COLO668 (cell line): ENCODE results near the gene SHROOM3.

Experiments
- DNase-seq: peaks from one replicate; lab custom pipeline; 2025; ENCODE audit not compliant: unreplicated experiment; lab: John Stamatoyannopoulos, UW

Gene SHROOM3

DNA sequence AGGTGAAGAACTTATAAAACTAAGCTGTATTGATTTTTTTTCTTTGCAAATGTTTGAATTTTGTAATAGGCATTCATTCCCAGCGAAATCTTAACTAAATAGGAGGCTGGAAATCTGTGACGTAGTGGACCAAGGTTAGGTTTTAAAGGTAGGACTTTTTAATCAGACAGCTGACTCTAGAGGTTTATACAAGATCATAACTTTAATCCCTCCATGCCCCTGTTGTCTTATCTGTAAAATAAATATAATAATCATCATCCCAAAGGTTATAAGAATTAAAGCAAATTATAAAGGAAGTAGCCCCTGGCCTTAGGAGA is 101.3 kb downstream of the SHROOM3 start:
- DNase-seq, result no peak

DNA sequence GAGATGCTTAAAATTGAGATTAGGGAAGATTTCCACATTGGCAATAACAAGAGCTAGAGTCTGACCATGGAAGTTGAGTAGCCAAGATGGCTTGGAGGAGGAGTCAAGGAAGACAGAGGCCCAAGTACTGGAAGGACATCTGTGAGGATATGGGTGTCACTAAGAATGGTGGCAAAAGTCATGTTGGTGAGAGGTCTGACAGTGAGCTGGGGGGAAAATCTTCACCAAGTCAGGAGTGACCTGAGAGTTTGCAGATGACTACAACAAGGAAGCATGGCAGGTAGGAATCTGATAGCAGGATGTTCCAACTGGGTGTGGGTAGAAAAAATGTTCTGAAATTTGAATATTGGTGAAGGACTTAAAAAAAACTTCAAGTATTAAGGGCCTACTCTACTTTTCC is 103.3 kb downstream of the SHROOM3 start:
- no peak for DNase-seq

DNA sequence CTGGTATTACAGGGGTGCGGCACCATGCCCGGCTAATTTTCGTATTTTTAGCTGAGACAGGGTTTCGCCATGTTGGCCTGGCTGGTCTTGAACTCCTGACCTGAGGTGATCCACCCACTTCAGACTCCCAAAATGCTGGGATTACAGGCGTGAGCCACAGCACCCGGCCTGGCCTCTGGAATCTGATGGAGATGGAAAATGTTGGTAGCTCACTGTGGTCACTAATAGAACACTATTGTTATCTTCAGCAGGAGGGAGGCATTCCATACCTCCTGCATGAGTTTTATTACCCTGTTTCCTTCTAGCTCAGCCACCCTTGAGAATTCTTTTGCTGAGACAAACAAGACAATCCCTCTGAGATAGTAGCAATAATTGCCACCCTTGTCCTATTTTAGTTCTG is 105.0 kb downstream of the SHROOM3 start:
- no peak for DNase-seq

DNA sequence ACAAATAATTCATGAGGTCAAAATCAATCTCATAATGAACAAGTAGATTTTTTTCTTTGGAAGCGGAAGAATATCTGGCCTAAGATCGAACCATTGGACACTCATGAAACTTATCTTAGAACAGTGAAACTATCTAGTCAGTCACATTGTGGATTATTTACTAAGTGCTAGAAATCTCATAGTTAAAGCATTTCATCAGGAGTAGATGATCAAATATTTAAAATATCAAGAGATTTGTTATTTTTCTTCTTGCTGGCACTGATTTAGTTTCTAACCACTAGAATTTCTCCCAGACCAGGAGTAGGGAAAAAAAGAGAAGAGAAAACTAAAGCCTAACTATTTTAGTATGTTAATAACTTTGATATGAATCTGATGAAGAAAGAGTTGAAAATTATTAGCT is 105.5 kb downstream of the SHROOM3 start:
- no peak for DNase-seq

DNA sequence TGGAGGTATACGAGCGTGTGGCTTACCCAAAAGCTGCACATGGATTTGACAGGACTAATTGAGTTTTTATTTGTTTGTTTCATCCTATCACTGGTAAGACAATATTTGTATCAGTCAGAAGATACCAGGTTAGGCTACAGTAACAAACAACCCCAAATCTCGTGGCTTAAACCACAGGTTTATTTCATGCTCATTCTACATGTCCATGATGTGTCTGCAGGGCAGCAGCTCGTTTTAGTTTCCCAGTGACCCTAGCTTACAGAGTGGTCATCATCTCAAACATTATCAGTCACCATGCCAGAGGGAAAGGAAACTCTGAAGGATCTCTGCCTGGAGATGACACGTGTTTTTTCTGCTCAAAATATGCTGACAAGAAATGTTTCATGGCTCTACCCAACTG is 108.3 kb downstream of the SHROOM3 start:
- no peak for DNase-seq

DNA sequence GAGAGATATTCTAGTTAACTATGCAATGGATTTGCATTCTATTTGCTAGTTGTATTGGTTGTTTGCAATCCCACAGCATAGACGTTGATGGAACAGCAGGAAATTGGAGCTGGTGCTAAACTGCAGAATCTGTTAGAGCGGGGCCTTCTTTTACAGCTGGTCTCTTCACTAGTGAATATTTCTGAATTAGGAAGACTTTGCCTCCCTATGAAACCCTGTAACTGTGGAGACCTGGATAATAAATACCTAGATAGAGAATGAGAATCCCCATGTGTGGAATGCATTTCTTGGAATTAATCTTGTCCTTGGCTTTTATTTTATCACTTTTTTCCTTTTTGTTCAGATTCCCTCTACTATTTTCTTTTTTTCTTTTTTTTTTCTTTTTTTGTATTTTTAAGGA is 109.7 kb downstream of the SHROOM3 start:
- DNase-seq, result no peak

DNA sequence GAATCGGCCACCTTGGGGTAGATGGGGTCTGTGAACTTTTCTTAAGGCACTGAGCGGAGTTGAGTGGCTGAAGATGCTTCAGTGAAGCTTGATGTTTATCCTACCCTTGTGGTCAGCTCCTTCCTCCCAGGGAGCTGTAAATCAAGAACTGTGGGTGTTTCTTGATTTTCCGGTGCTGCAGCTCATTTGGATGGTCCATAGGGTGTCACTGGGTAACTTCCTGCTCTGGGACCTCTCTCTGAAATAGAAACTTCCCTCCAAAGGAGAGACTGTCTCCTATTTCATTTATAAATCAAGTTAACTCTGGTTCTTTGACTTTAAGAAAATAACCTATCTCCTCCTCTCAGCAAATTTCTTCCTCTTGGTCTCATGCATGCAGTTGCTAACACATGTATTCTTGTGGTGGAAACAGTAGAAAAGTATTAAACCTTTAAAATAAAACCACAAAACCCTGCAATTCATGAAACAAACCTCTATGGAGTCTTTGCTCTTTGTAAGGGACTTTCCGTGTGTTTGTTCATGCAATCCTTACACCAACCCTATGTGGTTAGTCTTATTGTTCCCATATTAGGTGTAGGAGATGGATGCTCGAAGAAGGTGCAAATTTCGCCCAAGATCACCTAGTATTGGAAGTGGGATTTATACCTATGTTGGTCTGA is 110.3 kb downstream of the SHROOM3 start:
- DNase-seq, result no peak

DNA sequence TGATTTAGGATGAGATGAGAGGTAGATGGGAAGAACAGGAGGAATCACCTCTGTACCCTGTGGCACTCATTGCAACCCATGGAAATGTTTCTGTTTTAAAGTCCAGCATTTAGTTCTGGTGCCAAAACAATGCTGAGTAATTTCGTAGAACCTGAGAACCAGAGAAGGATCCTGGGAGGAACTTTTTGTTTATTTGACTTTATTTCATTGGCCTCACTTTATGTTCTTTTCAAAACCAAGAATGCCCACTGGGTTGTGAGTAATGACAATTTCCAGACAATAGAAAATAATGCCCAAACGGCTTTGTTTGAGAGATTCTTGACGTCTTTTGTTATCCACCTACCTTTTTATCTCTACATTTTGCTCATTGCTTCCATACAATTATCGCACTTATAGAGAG is 111.3 kb downstream of the SHROOM3 start:
- DNase-seq, result no peak

DNA sequence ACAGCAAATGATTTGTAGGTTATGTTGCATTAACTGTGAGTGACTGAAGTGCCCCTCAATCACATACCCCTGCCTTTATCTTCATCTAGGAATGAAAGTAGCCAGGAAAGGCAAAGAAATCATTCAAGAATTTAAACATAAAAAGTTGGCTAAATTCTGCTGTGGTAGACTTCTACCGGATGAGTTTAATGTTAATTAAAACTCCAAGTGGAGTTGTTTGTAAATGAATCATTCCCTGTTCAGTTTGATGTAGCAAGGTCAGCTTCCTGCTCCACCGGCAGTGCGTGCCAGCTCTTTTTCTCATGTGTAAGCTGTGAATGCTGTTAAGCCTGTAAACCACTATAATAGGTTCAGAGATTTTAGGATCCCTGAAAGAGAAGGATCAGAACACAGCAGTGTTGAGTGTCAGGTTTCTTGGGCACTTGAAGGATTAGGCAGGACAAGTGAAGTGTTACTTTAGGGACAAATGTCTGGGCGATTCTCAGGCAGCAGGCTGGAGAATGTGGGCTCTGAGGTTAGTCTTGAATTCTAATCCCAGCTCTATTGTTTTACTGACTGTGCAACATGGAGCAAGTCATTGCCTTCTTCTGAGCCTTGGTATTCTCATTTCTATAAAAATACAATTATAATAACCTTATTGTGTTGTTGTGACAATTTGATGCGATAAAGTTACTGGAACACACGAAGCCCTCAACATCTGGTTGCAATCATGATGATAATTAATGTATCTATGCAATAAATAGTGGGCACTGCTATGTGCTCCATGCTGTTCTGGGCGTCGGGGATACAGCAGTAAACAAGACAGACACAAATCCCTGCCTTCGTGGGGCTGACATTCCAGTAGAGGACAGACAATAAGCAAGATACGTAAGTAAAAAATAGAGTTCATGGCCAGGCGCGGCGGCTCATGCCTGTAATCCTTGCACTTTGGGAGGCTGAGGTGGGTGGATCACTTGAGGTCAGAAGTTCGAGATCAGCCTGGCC is 112.0 kb downstream of the SHROOM3 start:
- no peak for DNase-seq

DNA sequence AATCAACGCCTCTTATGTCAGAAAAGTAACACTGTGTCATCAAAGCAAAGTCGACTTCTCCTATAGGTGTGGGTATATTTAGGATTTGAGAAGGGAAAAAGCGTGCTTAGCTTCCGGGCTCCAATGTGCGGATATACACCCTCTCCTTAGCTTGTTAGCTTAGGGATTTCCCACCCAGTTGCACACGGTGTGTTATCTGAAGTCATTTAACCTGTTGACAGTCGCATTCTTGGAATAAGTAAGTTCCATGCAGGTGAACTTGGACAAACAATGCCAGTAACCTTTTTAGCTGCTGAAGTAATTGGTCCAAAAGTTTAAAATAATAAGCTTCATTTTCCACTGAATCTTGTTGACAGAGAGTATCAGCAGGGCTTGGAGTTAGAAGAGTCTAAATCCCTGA is 113.7 kb downstream of the SHROOM3 start:
- no peak for DNase-seq

DNA sequence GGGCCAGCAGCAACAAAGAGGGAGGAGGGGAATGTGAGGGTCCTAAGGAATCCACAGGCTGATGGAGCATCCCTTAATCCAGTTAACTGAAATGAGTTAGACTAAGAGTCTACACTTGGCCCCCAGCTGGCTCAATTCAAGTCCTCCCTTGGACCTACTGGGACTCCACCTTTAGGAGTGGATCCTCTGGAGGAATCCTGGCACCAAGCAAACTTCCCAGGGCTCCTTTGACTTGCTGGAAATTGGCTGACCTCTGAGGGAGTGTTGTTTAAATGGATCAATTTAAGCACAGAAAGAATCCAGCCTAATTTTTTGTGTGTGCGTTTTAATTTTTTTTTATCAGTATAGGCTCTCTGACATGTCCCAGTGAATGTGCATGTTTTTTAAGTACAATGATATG is 114.7 kb downstream of the SHROOM3 start:
- no peak for DNase-seq

DNA sequence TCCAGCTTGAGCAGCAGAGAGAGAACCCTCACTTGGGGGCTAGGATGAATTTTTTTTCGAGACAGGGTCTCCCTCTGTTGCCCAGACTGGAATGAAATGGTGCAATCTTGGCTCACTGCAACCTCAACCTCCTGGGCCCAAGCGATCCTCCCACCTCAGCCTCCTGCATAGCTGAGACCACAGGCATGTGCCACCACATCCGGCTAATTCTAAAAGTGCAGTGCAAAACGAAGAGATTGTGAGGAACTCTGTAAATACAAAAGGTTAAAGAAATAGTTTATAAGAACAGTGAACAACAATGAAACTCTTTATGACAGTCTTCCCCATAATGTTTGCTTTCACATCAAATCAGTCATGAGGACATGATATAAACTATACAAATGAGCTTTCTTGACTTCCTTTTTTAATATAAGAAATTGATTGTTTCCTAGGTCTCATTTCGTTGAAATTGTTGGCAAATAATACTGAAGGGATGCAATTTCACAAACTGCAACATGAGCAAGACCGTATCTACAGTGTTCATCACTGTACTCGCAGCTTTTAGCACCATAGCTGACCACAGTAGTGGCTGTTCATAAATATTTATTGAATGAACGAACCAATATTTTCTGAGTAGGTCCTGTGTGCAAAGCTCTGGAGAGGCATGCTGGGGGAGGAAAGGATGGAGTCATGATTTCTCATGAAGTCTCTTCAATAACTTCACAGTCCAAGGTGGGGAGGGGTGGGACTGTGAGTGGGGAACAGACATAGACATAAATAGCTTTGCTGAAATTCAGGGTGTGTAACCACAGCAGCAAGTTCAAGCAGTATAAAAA is 116.1 kb downstream of the SHROOM3 start:
- no peak for DNase-seq

DNA sequence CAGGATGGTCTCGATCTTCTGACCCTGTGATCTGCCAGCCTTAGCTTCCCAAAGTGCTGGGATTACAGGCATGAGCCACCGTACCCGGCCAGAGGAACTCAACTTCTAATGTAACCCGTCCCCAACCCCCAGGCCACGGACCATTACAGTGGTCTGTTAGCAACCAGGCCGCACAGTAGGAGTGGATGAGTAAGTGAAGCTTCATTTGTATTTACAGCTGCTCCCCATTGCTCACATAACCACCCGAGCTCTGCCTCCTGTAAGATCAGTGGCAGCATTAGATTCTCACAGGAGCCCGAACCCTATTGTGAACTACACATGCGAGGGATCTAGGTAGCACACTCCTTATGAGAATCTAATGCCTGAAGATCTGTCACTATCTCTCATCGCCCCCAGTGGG is 119.6 kb downstream of the SHROOM3 start:
- DNase-seq, result no peak

DNA sequence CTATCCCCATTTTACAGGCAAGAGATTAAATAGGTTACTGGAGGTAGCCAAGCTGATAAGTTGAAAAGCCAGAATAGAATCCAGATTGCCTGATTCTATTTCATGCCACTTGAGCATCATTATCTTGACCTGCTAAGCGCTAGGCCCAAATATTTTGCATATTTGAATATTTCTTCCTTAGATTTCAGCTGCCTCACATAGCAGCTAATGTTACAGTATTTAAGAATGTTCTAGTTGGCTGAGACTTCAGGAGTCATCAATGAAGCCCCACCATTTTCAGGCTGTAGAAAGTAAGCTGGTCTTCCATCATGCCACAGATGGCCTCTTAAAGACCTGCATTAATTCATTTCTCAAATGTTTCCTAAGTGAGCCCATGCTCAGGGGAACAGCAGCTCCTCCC is 121.4 kb downstream of the SHROOM3 start:
- no peak for DNase-seq

DNA sequence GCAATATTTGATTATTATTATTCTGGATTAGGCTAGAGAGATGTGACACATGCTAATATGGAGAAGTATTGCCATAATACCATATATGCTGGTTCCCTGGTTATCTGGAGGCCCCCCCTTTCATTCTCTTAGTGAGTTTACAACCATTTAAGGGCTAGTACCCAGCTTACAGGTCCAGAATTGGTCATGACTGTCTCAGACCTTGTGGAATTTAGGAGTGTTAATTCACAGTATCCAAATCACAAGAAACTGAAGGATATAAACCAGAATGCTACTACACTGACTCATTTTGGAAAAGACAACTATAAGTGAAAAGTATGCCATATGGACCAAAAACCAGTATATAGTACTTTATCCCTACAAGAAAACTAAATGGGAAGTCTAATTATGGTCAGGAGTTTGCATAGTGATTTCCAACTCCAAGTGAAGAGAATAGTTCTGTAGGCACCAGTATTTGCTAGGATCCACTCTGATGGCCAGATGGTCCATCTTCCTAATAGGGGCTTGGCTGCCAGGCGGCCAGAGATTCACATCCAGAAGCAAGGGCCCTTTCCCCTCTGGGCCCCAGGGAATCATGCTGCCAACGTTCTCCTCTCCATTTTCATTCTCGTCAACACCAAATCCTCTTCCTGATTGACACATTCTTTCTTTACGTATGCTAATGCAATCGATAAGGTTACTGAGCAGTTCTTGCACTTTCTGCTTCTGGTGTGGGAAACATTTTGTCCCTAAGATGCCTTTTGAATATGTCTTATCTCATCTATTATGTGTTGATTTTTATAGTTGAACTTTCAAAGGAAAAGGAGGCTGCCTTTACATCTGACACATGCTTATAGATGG is 123.6 kb downstream of the SHROOM3 start:
- no peak for DNase-seq

DNA sequence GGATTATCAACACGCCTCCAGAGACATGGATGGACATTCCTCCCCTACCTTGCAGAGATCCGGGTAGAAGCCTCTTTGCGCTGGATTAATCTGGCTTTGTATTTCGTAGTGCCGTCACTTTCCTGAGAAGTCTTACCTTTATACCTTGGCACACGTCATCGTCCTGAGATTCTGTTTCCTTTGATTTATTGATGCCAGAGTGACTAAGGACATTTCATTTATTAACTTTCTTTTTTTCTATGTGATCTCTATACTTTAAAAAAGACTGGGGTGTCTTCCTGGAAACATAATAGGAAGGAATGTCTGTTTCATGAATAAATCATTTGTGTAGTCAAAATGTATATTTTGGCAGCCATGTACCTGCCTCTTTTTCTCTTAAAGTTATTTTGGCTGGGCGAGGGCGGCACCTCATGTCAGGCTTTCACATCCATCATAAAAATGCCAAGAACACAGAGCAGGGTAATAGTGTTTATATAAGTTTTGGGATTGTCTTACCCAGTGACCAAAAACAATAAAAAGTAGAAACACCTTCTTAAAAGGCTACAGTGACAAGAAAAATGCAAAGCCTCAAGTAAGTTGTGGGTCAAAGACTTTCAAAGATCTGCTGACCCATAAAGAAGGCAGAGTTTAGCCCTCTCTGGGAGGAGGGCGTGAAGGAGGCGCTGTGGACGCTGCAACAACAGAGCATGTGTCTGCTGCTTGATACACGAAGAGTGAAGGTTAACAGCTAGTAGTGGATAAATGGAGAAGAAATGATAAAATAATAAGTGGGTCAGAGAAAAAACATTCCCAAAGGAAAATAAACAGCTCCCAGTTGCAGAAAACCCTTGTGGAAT is 124.4 kb downstream of the SHROOM3 start:
- no peak for DNase-seq

DNA sequence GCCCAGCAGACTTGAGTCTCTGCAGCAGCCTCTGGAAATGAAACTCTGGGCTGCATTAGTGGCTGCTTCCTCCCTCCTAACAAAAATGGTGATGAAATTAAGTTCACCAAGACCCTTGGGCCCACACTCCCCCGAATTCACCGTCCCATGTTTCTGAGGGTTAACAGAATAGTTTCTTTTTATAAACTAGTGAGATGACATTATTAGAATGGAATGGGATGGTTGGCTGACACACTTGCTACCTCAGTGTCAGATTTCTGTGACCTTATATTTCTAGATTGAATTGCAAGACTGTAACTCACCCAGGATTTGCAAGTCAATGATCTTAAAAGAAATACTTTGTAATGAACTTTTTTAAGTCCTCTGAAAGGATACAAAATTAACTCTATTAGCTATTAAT is 127.1 kb downstream of the SHROOM3 start:
- no peak for DNase-seq

DNA sequence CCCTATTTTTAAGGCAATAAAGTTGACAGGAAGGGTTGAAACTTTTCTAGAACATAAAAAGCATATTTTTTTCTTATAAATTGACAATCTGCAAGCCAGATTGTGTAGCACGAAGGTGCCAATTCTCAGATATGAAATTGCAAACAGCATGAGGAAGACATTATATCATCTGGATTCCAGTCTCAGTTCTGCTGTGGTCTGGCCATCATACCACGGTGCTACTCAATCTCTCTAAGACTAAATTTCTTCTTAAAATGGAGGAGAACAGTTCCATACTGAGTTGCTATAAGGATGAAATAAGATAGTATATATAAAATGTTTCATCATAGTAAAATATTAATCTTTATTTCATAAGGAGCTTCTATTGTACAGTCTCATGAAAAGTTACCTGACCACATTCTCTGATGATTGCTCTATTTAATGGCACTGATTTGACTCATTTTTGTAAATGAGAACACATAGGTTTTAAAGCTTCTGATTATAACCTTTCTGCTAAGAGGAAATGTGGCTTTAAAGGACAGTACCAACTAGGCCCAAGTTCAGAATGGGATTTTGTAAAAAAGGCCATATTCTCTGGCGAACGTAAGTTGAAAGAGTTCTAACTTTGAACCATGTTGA is 127.9 kb downstream of the SHROOM3 start:
- DNase-seq, result no peak

DNA sequence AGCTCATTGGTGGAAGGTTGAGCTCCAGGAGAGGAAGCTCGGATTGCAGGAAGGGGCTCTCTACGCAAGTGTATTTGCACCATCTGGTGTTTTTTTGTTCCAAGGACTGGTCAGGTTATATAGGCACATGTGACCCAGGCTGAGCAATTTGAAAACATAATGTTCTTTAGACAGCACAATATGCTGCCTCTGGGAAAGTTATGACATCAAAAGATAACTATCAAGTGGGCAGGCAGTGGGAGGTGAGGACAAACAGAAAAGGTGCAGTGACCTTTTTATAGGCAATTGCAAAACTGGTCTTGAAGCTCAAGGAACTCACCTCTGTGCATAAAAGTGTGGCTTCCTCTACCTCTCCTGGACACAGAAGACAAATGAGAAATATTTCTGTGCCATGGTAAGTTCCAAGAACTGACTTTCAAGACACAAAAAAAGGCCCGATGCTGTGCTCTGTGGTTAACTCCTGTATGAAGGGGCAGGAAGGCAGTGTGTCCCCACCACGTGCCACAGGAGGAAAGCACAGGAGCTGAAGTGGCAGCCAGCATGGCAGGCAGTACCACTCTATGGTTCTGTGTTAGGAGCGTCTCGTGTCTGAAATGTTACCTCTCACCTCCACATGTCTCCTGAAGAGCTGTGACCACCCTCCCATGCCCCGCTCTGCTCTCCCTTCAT is 128.6 kb downstream of the SHROOM3 start:
- no peak for DNase-seq
